IMR-90 (cell line): ENCODE data around the gene DACH1.

Experiments used
- MAZ ChIP-seq: IDR thresholded peaks from 2 replicates; pipeline ENCODE4 v1.6.1; 2012; ENCODE audit warnings: low read depth, mild to moderate bottlenecking, low read length, improper control_type of control experiment, moderate library complexity, borderline replicate concordance
- POLR2A ChIP-seq: IDR thresholded peaks from 2 replicates; pipeline ENCODE4 v1.6.1; 2012; ENCODE audit warnings: mild to moderate bottlenecking, low read depth, low read length
- SMC3 ChIP-seq: fragments of 150-350 bp; IDR thresholded peaks from 2 replicates; pipeline ENCODE4 v1.6.1; 2016; ENCODE audit warnings: low read depth, mild to moderate bottlenecking, antibody characterized with exemption, low read length, moderate library complexity
- TF ChIP-seq, protein P1 (sequence below): conservative IDR thresholded peaks from 2 replicates; pipeline ENCODE4 v1.5.1; 2012; ENCODE audit warnings: mild to moderate bottlenecking, low read depth, low read length, improper control_type of control experiment

- TF ChIP-seq, protein P1, sequence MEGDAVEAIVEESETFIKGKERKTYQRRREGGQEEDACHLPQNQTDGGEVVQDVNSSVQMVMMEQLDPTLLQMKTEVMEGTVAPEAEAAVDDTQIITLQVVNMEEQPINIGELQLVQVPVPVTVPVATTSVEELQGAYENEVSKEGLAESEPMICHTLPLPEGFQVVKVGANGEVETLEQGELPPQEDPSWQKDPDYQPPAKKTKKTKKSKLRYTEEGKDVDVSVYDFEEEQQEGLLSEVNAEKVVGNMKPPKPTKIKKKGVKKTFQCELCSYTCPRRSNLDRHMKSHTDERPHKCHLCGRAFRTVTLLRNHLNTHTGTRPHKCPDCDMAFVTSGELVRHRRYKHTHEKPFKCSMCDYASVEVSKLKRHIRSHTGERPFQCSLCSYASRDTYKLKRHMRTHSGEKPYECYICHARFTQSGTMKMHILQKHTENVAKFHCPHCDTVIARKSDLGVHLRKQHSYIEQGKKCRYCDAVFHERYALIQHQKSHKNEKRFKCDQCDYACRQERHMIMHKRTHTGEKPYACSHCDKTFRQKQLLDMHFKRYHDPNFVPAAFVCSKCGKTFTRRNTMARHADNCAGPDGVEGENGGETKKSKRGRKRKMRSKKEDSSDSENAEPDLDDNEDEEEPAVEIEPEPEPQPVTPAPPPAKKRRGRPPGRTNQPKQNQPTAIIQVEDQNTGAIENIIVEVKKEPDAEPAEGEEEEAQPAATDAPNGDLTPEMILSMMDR = no peak
- TF ChIP-seq POLR2A (no peak), SMC3 (no peak), MAZ (no peak)
These were observed 283.4 kb downstream of the DACH1 start for GRCh38 chr13:71583581-71583980.
